Lower lobe of right lung (tissue), 2 donors: ENCODE measurements around the gene SNX24. TPM values are rescaled to one million over a fixed set of nuclear protein-coding genes. Genes with fewer than 3 reads are reported as not detected.
"Not testable (repeated sequence)": the region's sequence is repeated elsewhere in the genome, so short reads cannot be mapped to it uniquely, and the experiment has no call there.

Source experiments
- ATAC-seq, 2 donors: fragments of 200-7000 bp; cut with Tn5 transposase; one replicate each; pipeline ENCODE4 v1.9.1; 2020 to 2022; ENCODE audit warnings: mild to moderate bottlenecking in 2 of 2, moderate library complexity in 2 of 2
- DNase-seq: peaks from one replicate; pipeline ENCODE4 v3.0.0-alpha.2; 2020
- H3K27ac ChIP-seq: fragments of 200-600 bp; one replicate; pipeline ENCODE4 v1.8.0; 2022
- H3K27me3 ChIP-seq: fragments of 200-600 bp; one replicate; pipeline ENCODE4 v1.8.0; 2022; ENCODE audit warnings: low read depth
- H3K36me3 ChIP-seq: fragments of 200-600 bp; one replicate; pipeline ENCODE4 v1.8.0; 2022; ENCODE audit warnings: mild to moderate bottlenecking
- H3K4me1 ChIP-seq: fragments of 200-600 bp; one replicate; pipeline ENCODE4 v1.8.0; 2022
- H3K4me3 ChIP-seq: fragments of 200-600 bp; one replicate; pipeline ENCODE4 v1.8.0; 2022; ENCODE audit warnings: mild to moderate bottlenecking
- H3K9me3 ChIP-seq: fragments of 200-600 bp; one replicate; pipeline ENCODE4 v1.8.0; 2022
- CTCF ChIP-seq: fragments of 200-600 bp; IDR thresholded peaks from one replicate; pipeline ENCODE4 v1.8.0; 2022; ENCODE audit warnings: antibody characterized with exemption, mild to moderate bottlenecking
- intact Hi-C: fragments of 100-400 bp; cut with DNase I; formaldehyde crosslinking; loops from one replicate; pipeline ENCODE4 v1.11.0; 2022
- total RNA-seq: library from RNA; stranded (reverse); fragmentation: NEBNext Ultra II Directional; extraction: Animal tissue kit (Norgen Biotek cat#: 25700); gene quantifications from one replicate; pipeline ENCODE4 v1.2.1, GENCODE V29; 2021
- donor health status: DM: no; HTN: yes; CAD: no; lungs with severe emphysema.

Gene SNX24
- total RNA-seq, 1 donor from 2014 or later: 26.7 TPM

GRCh38 chr5:122907276-122907675 lies 61.9 kb downstream of the SNX24 start:
- intact Hi-C loops: no loop called here
- H3K27me3 ChIP-seq: no peaks in the 10 kb centered on the region
- peaks cover 4% of the 10 kb centered on the region for H3K4me1 ChIP-seq
- H3K36me3 ChIP-seq: no peaks in the 10 kb centered on the region
- no peak for TF ChIP-seq CTCF
- DNase-seq (no peak), ATAC-seq (peak in 1 of 2 donors; percentile 70)
- no peaks in the 10 kb centered on the region for H3K9me3 ChIP-seq
- no peak overlapping the region for H3K4me3 ChIP-seq
- no peak overlapping the region for H3K27ac ChIP-seq

GRCh38 chr5:122908108-122908507 lies 62.7 kb downstream of the SNX24 start:
- no peak for TF ChIP-seq CTCF
- Histone ChIP-seq H3K9me3 (no peaks in the 10 kb centered on the region), H3K4me3 (no peak overlapping the region), H3K27ac (peak overlapping the region; percentile 58), H3K27me3 (no peaks in the 10 kb centered on the region), H3K4me1 (peaks cover 4% of the 10 kb centered on the region), H3K36me3 (no peaks in the 10 kb centered on the region)
- intact Hi-C loops: no loop called here
- no peak for ATAC-seq
- DNase-seq: no peak

- no peaks in the 10 kb centered on the region for H3K36me3 ChIP-seq
- TF ChIP-seq CTCF: no peak
- no peaks in the 10 kb centered on the region for H3K9me3 ChIP-seq
- intact Hi-C loops: no loop called here
- H3K27ac ChIP-seq: peak overlapping the region; percentile 58
- peaks cover 4% of the 10 kb centered on the region for H3K4me1 ChIP-seq
- peak; percentile 71 for DNase-seq
- no peak overlapping the region for H3K4me3 ChIP-seq
- ATAC-seq: peak; percentile 96
- H3K27me3 ChIP-seq: no peaks in the 10 kb centered on the region
Observed at GRCh38 chr5:122908662-122909061, 63.2 kb downstream of the SNX24 start.

- intact Hi-C loops: no loop called here
- ATAC-seq: peak; percentile 33 to 40
- Histone ChIP-seq H3K27me3 (no peaks in the 10 kb centered on the region), H3K4me3 (no peak overlapping the region), H3K27ac (peak overlapping the region; percentile 58), H3K4me1 (peaks cover 4% of the 10 kb centered on the region), H3K9me3 (no peaks in the 10 kb centered on the region), H3K36me3 (no peaks in the 10 kb centered on the region)
- no peak for TF ChIP-seq CTCF
- no peak for DNase-seq
Observed at GRCh38 chr5:122909470-122910100, 64.2 kb downstream of the SNX24 start.

GRCh38 chr5:122913436-122913835 lies 68.0 kb downstream of the SNX24 start:
- H3K27ac ChIP-seq, H3K27me3 ChIP-seq, H3K4me3 ChIP-seq, DNase-seq, intact Hi-C loops, H3K9me3 ChIP-seq, H3K36me3 ChIP-seq, ATAC-seq, H3K4me1 ChIP-seq: not testable (repeated sequence)

GRCh38 chr5:122915717-122916461 lies 70.5 kb downstream of the SNX24 start:
- TF ChIP-seq CTCF: no peak
- no peak for DNase-seq

More at GRCh38 chr5:122915717-122916461, 70.5 kb downstream of the SNX24 start:
- H3K9me3 ChIP-seq: no peaks in the 10 kb centered on the region
- H3K27ac ChIP-seq: no peak overlapping the region
- no peak overlapping the region for H3K4me3 ChIP-seq
- ATAC-seq: no peak
- H3K4me1 ChIP-seq: no peaks in the 10 kb centered on the region
- no peaks in the 10 kb centered on the region for H3K36me3 ChIP-seq
- no peaks in the 10 kb centered on the region for H3K27me3 ChIP-seq
- intact Hi-C loops: no loop called here
